GM21717 (cell line): ENCODE measurements around the gene SRGAP2C.
A peak's percentile ranks its signal among the peaks of the same experiment; 100 is the strongest.
"Not testable (repeated sequence)": the region's sequence is repeated elsewhere in the genome, so short reads cannot be mapped to it uniquely, and the experiment has no call there.

Source experiments
- ATAC-seq: cut with Tn5 transposase; IDR thresholded peaks from one replicate; pipeline ENCODE4 v1.9.1; 2021; ENCODE audit warnings: mild to moderate bottlenecking, moderate library complexity; ENCODE audit not compliant: unreplicated experiment

SRGAP2C gene

DNA sequence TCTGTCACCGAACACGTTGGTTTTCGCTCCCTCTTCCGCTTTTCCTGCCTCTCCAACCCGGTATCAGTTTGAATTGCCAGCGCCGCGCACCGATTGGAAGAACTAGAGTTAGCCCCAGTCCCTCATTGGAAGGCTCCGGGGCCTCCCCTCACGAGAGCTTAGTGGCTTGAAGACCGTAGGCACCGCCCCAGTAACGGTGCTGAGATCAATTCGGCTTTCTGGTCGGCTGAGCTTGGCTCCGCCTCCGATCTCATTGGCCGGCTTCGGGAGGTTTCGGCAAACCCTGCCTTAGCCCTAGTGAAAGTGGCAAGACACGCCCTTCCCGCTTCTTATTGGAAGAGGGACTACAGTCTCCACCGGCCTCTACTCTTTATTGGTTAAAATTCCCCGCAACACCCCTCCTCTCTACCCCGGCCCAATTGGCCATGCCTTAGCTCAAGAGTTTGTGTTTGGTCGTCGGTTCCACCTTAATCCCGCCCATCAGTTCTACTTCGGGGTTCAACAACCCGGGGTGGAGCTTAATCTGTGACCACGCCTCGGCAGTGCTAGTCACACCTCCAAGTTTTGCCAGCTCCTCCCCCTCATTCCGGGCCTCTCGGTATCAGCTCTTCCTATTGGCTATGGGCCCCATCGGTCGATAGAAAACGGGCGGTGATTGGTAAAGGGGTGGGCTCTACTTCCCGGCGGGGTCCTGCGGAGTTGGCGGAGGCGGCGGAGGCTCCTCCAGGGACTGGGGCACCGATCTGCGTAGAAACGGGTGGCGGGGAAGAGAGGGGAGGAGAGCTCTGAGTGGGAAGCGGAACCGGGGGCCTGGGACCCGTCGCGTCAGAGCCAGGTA lies at the start of gene SRGAP2C, which contains the start of gene FAM72B:
SRGAP2C (plus strand) TSS at position 686 of the 838 bp plus-strand sequence. CDS start 2,472 bp downstream, outside the sequence.
FAM72B (minus strand) TSS at position 51 of the 838 bp plus-strand sequence. CDS start 851 bp downstream, outside the sequence.
- ATAC-seq, result peak; percentile 86

DNA sequence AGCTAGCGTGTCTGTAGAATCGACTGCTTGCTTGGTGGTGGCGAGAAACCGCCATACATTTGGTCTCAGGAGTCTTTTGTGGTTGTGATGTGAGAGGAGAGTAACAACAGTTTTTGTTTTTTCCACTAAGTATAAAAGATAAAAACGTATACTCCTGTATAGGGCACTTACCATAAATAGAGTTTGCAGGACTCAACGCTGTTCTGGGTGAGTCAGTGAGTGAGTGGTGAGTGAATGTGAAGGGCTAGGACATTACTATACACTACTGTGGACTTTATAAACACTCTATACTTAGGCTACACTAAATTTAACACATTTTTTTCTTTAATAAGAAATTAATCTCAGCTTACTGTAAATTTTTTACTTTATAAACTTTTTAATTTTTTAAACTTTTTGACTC lies 44.4 kb upstream of the SRGAP2C start:
- ATAC-seq, result not testable (repeated sequence)

DNA sequence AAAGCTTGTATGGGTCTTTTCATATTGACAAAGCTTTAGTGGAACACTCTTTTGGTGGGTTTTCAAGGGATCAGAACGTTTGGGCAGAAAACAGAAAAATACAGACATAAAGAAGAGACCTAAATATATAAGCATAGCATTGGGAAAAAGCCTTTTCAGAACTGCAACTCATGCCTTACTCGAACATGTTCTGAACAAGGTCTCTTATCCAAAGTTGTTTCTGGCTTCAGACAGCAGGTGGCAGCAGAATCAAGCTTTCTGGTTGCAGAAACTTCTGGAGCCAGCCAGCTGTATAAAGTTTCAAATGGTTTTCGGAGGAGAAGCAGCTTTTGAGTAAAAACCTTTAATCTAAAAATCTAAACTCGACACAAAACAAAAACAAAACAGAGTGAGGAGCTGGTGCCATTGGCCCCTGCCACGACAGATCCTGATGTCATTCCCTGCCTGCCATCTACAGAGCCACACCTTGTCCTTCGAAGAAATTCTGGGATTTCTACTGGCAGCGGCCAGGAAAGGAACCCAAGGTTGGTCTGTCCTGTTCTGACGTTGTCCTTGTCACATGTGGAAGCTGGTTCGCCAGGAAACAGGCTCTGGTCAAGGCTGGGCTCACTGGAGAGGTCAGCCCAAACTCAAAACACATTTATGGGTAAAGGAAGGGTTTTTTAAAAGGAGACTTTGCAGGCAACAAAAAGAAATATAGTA lies 36.1 kb upstream of the SRGAP2C start:
- not testable (repeated sequence) for ATAC-seq

DNA sequence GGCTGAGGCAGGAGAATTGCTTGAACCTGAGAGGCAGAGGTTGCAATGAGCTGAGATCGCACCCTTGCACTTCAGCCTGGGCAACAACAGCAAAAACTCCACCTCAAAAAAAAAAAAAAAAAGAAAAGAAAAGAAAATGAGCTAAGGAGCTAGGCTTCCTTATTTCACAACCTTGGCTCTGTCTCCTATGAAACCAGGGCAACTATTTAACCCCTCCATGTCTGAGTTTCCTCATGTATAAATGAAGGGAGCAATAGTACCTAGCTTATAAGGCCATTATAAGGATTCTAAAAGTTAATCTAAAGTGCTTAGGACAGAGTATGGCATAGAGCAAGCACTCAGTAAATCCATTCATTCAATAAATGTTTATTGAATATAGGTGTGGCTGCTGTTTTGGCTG lies 33.5 kb upstream of the SRGAP2C start:
- ATAC-seq, result not testable (repeated sequence)

DNA sequence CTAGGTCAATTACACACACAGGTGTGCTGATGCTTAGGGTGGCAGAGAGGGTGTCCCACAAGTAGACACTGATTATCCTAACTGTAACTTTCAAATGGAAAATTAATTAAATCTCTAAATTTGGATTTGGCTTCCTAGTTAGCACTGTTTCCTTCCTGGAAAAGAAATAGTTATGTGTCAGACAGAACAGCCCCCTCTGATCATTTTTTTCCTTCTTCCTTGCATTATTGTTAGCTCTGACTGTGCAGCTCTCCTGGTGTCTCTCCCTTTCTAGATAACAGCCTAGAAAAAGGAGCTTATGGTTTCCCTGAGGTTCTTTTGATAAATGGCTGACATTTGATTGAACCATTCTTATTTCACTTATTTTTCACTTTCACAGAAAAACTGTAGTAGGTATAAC lies 32.0 kb upstream of the SRGAP2C start:
- ATAC-seq, result not testable (repeated sequence)

DNA sequence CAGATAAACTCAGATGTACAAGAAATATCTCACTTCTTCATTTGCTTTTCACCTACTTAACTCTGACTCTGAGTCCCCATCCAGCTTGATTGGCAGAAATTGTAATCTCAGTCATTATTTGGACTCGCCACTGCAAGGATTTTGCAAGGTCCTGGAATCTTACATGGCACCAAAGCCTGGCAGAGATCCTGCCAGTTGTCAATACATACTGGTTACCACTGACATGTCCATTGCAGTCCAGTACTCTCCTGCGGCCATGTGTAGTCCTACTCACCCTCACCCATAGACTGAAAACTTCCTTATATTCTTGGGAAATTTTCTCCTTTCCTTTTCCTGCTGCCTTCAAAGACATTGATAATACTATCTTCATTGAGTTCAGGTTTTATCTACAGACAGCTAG lies 30.0 kb upstream of the SRGAP2C start:
- not testable (repeated sequence) for ATAC-seq

DNA sequence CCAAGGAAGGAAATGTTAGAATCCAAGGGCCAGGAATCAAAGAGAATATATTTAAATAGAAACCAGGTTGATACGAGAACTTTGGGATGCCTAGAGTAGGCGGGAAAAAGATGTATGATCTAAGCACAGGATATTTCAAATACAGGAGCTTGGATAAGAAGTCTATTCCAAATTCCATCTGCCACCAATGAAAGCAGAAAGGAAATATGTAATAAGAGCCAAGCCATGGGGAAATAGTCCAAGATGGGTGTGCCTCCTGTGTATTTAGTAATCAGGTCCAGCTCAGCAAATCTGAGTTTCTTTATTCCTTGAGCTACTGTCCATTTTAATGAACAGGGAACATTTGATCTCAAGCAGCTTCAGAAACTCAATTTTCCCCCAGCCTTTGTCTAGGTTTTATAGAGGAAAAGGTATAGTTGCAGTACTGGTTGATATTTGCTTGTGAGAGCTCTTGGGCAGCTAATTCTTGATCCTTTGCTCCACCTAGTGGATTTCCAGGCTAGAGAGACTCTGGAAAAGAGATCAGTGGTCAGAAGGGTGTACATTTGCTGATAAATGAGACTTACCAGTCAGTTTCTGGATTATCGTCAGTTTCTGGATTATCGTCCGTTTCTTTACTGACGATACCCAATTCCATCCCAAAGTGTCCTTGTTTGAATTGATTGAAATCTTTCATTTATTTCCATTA lies 29.0 kb upstream of the SRGAP2C start:
- not testable (repeated sequence) for ATAC-seq

DNA sequence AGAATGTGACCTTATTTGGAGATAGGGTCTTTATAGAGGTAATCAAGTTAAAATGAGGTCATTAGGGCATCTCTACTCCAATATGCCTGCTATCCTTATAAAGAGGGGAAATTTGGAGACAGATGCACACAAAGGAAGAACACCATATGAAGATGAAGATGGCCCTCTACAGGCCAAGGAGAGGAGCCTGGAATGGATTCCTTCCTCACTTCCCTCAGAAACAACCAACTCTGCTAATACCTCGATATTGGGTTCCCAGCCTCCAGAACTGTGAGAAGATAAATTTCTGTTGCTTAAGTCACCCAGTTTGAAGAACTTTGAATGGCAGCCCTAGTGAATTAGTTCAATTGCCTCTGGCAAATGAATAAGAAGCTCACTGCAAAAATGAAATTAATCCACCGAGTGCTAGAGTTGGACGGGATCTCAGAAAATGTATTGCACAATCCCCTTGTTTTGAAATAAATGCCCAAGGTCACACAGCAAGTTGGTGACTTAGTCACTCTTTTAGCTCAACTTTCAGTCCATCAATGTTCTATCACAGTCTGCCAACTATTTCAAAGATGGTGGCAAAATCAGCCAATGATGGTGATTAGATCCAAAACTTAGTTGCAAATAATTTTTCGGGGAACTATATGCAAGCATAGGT lies 27.7 kb upstream of the SRGAP2C start:
- ATAC-seq, result not testable (repeated sequence)

DNA sequence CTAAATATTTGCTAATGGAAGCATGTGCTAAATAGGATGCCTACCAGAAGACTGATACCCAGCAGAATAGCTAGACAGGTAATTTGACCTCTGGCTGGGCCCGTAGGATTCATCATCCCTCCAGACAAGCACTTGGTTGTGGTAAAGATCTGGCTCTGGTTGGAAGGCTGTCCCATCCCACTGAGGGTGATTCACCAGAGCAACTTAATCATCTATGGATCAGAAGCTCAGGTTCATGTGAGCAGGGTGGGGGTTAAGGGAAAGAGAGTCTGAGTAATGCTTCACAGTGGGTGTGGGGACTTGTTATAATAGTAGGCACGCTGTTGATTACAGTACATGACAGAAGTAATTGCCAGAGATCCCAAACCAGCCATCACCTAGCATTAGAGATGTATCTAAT lies 27.2 kb upstream of the SRGAP2C start:
- not testable (repeated sequence) for ATAC-seq

DNA sequence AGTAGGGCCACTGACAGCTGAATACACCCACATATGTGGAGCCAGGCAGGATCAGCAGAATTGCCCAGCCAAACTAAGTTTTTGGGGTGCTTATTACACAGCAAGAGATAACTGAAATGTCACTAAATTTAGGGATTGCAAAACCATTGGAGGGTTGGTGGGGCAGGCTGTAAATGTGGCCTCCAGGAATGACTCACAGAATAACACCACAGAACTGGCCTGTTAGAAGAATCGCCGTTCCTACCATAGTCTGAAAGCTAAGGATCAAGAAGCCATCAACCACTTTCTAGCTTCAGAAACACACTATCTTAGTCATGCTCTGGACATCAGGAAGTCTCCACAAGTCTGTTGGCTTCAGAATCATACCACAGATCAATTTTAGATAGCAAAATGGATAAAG lies 24.7 kb upstream of the SRGAP2C start:
- ATAC-seq, result not testable (repeated sequence)

DNA sequence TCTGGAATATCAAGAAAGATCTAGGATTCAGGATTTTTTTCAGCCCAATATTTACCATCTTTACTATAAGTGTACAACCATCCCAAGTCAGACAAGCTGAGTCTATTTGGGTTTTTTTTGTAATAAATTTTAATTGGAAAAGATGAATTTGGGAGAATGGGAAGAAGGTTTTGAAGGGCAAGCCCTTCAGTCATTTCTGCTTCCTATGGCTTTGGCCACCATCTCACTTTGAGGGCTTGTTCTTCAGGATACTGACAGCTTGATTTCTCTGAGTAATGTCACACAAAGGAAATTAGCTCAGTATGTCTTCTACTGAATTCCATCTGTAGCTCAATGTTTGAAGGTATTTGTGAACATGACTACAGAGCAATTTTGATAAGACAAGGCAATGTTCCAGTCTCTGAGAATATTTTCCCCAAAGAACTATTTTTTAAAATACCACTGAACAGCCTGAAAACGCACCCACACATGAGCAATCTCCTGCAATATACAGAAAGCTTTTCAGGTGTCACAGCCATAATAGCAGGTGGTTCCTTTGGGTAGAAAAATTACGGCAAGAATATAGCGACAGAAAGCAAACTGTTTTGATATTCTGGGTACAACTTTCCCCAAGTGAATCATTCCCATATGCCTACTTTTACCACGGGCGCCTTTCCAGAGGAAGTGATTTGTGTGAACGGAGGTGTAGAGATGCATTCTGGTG lies 23.4 kb upstream of the SRGAP2C start:
- not testable (repeated sequence) for ATAC-seq

DNA sequence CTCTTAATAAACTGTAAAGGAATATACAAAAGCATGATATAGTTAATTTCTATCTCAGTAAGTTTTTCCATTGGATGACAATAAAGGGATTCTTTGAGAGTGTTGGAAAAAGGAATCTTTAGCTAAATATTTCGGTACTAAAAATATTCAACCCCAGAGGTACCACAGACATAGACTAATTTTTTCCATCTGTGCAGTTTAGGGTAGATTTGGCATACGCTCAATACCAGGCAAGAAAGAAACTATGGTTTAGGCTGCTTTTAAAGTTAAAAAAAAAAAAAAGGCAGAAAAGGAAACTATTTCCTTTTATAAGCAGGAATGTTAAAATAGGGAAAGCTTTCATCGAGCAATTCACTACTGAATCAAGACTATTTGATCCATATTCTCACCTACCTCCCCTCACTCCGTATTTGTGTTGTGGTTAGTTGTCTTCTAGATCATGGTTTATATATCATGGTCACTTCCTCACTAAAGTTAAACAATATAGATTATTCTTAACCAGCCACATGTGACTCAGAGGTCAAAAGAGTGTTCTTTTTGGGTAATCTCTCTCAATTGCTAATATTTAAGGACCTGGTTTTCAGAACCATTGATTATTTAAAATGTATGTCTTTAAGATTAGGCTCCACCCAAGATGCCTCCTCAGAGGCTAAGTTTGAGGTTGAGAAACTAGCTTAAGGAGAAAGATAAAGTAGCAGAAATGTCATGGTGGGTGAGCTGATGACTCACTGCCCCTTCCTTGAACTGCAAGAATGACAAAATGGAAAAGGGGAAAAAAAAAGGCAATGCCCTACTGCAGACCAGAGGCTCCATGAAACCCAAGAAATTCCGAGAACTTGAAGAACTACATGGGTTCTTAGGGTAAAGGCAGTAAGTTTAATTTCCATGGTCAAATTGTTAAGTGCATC lies 20.7 kb upstream of the SRGAP2C start:
- ATAC-seq, result not testable (repeated sequence)

DNA sequence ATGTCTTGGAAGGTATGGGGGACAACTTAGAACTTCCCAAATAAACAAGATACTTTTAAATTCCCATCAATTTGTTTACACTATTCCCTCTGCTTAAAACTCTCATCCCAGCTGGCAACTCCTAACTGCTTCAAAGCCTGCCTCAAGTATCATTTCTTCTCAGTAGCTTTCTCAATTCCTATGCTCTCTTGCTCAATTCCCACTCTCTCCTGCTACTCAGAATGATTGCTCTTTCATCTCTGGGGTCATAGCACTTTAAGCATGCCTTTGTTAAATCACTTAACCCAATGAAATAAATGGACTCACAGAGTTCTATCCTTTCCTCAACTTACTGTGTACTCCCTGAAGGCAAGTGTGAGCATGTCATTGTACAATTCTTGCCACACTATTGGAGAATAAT lies 19.5 kb upstream of the SRGAP2C start:
- ATAC-seq, result not testable (repeated sequence)

DNA sequence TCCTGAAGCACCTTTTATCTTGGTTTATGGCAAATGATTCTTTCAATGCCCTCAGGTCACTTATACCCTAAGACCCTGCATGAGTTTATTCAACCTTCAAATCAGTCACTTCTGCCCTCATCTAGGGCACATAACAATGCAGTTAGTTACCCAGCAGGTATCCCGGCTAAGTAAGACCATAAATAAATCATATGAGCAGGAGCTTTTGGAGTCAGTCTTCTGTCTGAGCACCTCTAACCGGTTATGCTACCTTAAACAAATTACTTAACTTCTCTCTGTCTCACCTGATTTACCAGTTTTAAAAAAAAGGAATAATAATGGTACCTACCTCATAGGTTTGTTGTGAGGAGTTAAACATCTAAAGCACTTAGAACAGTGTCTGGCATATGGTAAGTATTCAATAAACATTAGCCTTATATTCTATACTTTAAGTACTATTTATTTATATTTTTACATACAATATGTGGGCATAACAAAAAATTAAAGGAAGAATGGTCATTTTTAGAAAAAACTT lies 17.5 kb upstream of the SRGAP2C start:
- ATAC-seq, result not testable (repeated sequence)

DNA sequence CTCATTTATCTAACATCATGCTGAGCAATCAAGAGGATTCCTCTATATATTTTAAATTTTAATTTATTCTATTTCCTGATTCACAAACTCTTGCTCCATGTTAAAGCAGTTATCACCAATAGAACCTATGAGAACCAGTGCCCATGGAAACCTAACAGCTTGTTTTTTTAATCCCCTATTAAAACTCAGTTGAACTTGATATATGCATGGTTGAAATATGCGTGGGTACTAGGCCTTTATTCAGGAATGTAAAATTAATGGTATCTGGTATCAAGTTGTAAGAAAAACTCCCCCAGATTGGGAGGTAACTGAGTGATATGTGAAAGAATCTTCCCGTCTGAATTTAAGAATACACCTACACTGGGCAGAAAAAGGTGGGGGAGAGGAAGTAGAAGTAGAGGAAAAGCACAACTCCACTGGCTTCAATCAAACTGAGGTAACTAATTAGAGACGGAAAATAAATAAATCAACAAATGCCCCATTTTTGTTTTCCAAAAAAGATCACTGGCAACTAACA lies 16.6 kb upstream of the SRGAP2C start:
- ATAC-seq, result not testable (repeated sequence)

DNA sequence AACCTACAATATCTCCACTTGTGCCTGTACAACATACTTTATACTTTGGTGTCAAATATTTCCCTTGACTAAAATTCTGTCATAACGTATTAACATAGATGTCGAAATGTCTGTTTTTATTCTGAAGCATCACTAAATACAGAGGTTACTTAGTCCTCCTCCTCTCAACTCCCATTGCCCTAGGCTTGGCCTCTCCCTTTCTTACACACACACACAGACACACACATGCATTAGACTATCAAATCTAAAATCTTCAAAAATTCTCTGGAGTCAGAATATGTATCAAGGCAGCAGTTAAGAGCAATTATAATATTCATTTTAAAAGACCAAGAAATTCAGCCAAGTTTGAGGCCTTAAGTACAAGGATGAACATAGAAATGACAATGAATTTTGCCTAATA lies 8.1 kb upstream of the SRGAP2C start:
- not testable (repeated sequence) for ATAC-seq

DNA sequence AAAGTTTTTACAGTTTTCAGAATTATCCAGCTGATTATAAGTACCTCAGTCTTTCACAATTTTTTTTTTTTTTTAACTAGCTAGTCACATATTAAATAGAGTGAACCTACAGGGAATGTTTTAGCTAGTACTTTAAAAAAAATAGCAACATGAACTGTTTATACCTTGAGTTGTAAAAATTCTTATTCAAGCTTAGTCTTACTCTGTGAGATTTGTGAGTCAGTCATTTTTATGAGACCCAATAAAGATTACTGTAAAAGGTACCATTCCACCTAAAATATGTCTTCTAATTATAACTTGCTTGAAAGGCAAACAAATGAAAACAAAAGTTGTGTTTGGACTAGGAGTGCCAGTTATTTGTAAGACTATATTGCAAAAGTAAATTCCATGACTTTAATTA lies 6.6 kb upstream of the SRGAP2C start:
- not testable (repeated sequence) for ATAC-seq

DNA sequence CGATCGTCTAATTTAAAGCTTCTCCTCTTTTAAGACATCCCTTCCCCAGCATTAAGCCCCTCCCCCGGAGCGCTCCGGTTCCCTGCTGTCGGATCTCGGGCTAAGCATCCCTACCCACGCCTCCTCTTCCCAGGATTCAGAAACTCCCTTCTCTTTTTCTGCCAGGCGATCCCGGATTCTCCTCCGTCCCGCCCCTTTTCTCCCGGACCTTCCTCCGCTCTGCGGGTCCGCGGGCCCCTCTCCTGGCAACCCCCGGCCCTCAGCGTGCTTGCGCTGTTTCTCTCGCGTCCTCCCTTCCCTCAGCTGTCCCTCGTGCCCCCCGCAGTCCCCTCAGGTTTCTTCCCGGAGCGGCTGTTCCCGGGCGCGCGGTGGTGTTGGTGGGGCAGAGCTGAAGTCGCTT lies 908 bp upstream of the SRGAP2C start:
- not testable (repeated sequence) for ATAC-seq
